ENCODE results near the gene ACSS3.
"Not testable (repeated sequence)": the region's sequence is repeated elsewhere in the genome, so short reads cannot be mapped to it uniquely, and the experiment has no call there.

ACSS3 gene

DNA sequence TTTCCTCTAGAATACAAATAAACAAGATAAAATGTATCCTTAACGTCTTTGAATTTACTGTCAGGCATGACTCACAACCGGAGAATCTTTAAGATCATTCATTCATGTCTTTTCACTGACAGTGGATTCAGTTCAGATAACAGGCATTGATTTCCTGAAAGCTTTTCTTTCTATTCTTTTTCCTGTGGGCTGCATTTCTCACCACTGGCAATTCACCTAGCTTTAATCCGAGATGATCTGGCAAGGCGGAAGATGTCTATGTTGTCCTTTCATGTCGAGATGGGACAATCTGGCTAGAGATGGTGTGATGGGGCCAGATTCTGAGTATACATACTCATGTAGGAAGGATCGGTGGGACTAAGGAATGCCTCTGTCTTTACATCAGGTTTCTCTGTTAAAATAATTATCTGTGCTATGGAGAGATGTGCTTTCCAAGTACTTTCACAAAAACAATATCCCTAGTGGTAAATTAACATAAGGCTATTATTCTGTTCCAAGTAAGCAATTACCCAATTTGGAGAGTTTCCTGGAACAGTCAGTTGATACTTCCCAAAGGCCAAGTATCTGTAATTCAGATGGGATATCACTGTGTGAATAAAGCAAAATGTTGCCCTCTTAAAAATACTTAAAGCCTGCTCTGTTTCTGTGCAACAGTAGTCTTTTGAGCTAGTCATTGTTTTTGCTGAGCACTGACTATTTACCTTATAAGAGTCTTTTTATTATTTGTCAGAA is 17.8 kb downstream of the ACSS3 start:
- no peak for DNase-seq

DNA sequence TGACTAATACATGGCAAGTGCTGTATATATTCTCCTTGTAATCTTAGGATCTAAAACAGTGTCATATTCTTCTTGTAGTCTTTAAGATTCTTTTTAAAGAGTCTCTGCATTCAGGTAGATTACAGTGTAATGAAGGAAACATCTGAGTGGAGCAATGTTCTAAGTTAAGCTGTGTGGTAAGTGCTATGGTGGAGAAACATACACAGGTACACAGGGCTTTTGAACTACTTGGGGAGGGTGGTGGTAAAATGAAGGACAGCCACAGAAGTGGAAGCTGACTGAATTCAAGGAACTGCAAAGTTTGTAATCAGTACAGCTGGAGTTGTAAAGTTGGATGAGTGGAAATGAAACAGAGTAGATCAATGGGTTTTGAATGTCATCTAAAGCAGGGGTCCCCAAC is 27.8 kb downstream of the ACSS3 start:
- DNase-seq = no peak

DNA sequence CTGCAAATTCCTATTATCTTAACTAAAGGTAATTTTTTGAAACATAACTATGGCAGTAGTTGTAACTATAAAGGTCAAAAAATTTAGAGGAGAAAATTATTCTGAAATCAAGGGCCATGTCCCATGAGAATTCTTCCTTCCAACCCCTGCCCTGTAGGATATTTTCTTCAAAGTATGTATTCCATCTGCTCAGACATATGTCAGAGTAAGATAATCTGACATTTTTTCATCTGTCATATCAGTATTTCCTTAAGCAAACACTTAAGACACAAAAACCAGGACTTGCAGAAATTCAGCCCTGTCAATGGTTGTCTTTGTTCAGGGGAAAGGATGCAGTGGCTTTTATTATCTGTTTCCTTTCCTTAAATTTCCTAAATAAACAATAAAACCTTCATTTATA is 36.3 kb downstream of the ACSS3 start:
- no peak for DNase-seq

DNA sequence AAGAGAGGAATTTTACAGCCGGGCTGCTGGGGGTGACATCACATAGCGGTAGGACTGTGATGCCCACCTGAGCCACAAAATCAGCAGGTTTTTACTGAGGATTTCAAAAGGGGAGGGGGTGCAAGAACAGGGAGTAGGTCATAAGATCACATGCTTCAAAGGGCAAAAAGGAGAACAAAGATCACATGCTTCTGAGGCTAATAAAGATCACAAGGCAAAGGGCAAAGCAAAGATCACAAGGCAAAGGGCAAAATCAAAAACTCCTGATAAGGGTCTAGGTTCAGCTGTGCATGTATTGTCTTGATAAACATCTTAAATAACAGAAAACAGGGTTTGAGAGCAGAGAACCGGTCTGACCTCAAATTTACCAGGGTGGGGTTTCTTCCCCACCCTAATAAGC is 41.2 kb downstream of the ACSS3 start:
- DNase-seq = not testable (repeated sequence)

DNA sequence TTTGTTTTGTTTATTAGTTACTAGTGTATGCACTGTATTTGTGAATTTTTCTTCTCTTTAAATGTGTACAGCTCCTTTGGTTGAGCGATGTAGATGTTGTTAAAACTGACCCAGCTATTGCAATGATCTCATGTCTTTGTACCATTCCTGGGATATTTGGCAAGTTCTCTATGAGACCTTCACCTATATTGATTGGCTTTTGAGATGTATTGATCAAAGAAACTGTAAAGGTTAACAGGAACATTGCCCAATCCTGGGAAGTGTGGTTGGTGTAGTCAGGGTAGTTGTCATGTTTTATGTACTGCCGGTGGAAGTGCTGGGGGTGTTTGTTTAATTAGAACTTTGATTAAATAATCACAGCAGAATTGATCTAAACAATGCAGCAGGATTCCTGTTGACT is 43.1 kb downstream of the ACSS3 start:
- DNase-seq = no peak

DNA sequence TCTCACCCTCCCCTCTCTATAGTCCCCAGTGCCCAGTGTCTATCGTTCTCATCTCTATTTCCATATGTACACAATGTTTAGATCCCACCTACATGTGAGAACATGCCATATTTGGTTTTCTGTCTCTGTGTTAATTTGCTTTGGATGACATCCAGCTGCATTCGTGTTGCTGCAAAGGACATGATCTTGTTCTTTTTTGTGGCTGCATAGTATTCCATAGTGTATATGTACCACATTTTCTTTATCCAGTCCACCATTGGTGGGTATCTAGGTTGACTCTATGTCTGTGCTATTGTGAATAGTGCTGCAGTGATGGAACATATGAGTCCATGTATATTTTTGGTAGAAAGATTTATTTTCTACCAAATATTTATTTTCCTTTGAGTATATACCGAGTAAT is 45.7 kb downstream of the ACSS3 start:
- no peak for DNase-seq

DNA sequence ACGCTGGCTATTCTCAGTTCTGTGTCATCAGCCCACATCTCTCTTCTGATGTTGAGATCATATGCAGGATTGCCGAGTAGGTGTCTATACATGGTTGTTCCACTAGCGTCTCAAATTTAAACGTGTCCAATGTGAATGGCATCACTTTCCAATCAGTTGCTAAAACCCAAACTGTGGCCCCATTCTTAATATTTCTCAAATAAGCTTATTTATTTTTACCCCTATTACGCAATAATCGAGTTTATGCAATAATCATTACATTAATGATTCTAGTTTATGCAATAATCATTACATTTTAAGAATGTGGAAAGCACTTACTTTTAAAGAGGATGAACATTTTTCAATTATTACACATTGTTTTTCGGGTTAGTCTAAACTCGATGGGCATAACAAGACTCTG is 47.8 kb downstream of the ACSS3 start:
- no peak for DNase-seq

DNA sequence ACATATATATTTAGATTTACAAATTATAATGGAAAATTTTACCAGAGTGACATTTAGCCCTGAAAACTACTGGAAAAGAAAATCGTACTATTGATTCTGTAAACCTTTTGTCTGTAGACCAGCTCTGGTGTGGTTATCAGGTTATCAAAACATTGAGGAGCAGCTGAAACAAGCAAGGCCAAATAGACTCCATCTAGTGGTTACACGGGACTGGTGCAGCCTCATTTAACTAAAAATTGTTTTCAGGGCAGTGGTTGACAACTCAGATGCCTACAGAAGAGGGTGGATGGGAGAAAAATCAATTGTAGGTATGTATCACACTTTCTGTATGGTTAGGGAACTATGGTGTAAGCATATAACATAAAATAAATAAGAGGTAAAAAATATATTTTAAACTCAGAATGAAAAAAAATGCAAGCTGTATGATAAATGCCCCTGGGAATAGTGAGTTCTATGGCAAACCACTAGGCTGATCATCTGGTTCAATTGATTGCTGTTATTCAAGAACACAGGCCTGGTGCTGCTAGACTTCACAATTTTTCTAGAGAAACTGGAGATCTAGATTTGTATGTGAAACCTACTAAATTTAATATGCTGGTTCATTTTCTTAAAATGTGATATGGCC is 51.2 kb downstream of the ACSS3 start:
- peak; percentile 66 for DNase-seq

DNA sequence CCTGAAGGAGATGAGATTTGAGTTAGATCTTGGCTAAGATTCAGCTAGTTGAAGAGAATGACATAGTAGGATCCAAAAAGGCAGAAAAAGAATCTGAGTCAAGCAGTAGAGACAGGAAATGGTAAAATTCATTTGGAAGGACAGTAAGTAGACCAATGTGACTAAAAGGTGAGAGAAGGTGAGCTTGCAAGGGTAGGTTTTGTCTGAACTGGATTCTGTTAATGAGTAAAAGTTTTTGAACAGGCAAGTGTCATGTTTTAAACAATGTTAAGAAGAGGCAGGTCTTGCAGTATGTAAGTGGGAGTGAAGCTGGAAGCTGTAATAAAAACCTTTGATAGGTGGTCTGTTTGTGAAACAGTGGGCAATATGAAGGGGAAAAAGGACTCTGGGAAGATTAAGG is 58.6 kb downstream of the ACSS3 start:
- DNase-seq = no peak

DNA sequence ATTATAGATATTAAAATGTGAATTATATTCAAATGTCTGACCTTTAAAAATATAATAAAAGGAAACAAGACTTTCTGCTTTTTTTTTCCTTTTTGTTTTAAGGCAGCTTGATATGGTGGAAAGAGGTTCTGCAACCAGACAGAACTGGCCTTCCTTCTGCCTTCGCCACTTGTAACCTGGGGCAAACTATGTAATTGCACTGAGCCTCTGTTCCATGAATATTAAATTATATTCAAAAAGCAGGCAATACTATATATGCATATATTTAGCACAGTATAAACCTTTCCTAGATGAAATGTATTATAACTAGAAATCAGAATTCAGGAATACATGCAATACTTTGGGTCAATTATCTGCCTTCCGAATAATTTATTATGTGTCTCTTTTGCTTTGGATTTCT is 59.9 kb downstream of the ACSS3 start:
- no peak for DNase-seq

DNA sequence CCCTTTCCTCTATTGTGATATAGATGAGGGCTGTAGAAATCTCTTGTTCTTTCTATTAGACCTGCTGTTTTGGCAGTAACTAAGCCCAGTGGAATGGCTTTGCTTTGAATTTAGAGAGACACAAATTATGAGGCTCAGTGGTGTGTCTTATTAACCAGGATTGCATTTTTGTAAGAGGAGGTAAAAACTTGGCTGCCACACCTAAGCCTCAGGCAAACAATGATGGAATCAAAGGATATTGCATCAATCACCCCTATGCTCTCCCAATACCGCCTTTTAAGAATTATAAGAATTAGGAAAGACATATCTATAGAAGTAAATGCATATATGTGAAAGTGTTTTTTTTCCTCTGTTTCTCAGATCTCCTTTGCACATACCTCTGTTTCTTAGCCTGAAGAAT is 63.3 kb downstream of the ACSS3 start:
- no peak for DNase-seq

DNA sequence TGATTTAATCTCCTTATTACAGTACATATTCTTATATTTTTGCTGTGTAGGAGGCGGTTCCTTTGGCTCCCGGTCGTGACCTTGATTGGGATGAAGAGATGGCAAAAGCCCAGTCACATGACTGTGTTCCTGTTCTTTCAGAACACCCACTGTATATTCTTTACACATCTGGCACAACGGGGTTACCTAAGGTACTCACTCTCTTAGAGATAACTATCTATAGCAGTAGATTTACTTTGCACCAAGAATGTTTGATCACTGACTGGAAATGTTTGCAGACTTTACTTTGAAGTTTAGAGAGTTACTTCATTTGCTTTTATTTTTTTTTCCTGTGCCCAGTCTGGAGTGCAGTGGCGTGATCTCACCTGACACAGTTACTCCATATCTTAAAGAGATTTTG is 65.2 kb downstream of the ACSS3 start:
- DNase-seq = no peak

DNA sequence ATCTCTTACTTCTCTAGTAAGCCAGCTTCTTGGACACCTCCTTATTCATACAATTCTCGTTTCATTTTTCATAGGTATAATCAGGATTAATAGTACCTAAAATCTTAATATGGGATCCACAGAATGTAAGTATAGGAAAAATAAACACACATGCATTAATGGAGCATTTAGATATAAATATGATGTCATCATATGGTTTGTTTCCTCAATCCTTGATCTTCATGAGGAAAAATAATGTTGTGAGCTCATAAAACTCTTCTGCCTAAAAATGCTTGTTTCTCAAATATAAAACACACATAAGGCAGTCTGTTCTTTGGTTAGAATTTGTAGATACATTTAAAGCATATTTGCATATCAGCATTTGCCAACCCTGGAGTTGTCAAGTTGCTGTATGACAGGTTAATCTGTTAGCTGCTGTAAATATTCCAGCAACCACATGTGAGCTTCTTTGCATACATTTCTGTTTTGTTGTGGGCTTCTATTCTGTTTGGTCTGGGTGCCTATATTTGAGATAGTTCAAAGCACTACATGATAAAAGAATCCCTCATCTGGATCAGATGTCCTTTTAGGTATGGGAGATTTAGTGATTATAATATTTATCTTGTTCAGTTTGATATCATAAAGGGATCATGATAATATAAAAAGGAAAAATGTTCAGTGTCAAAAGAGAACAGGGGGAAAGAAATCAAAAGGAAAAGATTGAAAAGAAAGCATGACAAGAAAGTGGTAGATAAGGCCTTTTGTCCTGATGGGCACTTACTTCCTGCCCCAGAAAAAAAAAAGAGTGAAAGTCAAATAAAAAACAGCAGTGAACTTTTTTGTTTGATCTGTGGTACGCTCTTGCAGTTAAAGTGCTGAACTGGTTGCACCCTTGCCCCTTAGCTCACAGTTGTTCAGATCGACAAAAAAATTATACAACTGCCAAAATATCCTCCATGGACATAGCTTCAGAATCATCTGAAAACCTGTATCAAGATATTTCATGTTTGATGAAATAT is 68.6 kb downstream of the ACSS3 start:
- no peak for DNase-seq

DNA sequence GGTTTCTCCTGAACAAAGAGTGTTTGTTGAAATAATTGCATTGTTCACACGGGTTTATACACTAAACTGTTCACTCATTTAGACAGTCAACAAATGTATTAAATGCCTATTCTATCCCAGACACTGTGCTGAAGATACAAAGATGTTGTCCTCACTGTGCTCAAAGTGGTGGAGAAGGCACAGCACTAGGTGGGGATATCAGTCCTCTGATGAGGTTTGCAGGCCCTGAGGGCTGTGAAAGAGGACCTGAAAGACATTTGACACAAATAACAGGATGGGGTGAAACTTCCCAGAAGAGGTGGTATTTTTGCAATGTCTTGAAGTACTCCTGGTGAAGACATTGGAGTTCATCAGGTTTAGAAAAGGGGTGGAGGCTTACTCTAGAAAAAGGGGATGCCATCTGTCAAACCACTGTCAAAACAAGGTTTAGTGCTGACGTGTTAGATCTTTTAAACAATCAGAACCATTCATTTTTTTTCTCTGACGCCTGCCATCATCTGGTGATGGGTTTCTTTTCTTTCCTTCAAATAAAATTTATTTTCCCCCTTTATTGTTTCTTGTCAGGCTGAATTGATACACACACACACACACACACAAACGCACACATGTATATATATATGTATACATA is 69.5 kb downstream of the ACSS3 start:
- peak; percentile 9 for DNase-seq

DNA sequence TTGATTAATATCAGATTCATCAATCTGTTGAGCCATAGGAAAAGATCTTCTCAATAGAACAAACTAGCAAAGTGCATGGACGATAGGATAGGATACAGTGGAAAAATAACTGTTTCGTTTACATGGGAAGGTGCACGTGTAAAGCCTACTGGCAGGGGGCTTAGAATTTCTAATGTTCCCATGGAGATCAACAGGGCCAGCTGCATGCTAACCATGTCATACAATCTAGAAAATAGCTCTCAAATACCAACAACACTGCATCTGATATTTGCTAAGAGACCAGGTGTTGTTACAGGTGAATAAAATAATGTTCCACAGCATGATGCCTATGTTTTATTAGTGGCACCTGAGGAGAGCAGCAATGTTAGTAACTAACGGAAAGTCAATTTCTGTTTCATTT is 72.5 kb downstream of the ACSS3 start:
- peak; percentile 46 for DNase-seq

DNA sequence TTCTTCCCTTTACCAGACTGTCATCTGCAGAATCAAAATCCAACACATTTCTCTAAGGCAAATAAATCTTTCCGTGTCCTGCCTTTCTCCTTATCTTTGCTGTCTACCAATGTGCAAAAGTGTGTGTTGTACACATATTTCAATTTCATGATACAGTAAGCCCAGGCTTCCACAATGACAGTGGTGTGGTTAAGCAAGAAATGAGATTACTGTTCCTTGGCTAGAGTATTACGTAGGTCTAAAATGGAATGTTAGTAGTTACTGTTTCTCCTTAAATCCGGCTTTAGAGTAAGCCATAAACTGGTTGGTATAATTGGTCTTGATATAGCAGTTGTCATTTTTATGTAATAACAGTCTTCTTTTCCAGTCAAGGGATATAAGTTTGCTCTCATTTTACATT is 82.0 kb downstream of the ACSS3 start:
- no peak for DNase-seq

DNA sequence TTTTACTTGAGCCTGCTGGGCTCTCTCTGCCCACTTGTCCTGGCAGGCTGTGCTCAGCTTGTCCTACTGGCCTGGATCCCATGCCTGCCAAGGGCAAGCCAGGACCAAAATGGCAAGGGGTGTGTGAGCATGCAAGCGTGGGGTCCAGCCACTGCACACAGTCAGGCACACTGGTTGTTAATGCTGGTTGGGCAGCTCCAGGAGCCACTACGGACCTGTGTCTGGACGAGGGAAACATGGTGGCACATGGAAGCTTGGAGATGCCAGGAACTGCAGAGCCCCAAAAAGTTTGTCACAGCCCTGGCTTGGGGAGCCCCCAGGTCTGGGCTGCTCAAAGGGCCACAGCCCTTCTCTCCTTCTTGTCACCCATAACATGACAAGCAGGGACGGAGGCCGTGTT is 83.8 kb downstream of the ACSS3 start:
- DNase-seq = no peak

DNA sequence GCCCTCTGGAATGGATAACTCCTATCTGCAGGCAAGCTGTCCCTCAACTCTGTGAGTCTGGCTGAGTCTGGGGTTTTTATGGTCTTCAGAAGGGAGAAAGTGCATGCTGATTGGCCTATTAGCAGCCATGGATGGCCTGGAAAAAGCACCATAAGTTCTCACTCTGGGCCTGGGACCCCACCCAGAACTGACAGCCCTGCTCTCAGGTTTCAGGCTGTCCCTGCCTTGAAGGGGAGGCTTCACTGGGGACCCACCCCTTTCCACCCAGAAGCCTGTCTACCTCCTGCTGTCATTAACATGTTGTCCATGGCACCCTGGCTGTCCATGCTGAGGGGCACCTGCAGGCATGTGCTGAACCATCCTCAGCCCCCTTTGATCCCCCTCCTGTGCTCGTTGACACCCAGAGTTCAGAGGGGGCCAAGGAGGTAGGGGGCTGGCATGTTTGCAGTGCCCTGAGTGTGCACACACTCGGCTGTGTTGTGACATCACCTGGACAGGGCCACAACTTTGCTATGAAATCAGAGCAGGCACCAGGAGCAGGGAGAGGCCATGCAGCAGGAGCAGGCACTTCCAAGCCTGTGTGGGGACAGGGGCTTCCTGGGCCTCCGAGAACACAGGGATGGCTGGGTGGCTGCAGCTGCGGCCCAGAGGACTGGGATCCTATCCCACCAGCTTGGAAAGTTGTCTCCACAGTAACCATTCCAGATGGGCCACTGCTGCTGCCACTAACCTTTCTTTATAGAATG is 84.7 kb downstream of the ACSS3 start:
- DNase-seq = no peak

DNA sequence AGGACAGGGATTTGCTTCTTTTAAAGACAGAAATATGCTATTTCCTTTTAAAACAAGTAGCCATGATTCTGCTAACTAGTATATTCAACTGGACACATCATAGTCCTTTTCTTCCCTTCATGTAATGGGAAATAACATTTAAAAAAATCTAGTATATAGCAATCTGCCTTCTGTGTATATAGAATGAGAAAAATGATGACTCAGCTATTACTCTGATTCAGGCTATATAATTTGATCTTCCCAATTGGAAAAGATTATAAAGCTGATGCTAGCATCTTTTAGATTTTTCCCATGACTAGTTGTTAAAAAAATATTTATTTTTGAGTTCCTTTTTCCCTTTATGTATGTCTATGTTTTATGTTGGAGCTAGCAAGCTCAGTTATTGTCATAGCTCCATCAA is 86.9 kb downstream of the ACSS3 start:
- DNase-seq = no peak

DNA sequence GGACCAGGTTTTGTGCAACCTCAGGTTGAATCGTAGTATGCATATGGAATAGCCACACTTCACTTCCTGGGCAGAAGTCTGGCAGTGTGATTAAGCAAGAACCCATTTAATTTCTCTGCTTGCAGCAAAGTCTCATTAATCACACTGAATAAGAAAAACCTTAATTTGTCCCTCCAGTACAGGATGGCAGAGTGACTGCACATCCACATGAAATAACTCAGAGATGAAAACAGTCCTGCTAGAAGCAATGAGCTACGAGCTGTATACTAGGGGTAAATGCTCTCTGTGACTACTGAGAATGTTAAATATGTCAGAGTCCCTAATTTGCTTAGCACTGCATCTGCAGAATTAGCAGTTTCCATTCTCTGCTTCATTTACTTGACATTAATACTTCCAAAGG is 88.9 kb downstream of the ACSS3 start:
- no peak for DNase-seq

DNA sequence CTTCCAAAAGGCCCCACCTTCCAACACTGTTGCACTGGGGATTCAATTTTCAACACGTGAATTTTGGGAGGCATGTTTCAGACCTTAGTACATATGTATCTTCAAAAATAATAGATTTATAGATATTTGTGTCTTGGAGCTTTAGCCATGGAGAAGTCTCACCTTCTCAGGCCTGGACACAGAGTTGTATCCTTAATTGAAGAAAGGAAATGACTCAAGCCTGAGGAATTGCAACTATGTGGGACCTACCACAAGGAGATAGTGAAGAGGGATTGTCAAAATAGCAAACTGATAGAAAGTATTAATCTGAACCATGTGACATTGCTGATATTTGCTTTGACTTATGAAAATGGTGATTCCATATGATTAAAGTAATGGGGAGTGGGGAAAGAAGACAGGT is 89.8 kb downstream of the ACSS3 start:
- DNase-seq = no peak

DNA sequence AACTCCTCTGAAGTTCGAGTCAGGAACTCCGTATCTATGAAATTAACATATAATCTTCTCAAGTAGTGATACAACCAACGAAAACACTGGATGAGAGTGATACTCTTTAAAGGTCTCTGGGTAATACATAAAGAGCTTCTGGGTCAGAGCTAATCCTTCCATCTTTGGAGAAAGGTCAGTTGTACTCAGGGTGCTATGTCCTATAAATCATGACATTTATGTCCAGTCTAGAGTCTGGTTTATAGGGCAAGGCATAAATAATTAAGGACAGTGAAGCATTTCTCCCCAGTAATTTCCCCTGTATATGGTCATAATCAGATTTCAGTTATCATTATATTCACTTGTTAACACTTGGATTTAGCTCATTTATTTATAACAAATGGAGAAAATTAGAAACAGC is 90.6 kb downstream of the ACSS3 start:
- no peak for DNase-seq

DNA sequence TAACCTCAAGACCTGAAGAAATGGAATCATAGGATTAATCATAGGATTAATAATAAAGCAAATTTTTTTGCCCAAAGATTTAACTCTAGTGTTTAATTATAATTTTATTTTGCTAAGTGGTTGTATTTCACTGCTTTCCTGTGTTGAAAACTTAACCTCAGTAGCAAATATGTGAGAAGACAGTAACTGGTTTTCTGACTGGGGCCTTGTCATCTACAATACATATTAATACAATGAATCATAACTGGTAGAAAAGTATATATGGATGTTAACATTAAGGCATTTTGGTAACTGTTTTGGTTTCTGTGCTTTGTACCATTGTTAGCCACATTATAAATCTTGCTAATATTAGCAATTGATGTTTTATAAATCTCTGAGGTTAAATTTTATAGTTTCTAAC is 92.2 kb downstream of the ACSS3 start:
- DNase-seq = no peak

Data from NCI-H1694 treated with DMSO at 0.1 percent for 48 hours (cell line).